GM12891 (cell line): Measurements from ENCODE around the gene SHLD2.

Experiments used
- PAX5 ChIP-seq: IDR thresholded peaks from 2 replicates; pipeline ENCODE4 v1.6.1; 2011; ENCODE audit warnings: low read length, moderate library complexity, mild to moderate bottlenecking; ENCODE audit not compliant: insufficient read depth, severe bottlenecking
- POLR2A ChIP-seq: IDR thresholded peaks from 2 replicates; pipeline ENCODE4 v1.6.1; 2011; ENCODE audit warnings: low read depth, low read length, control low read depth
- POLR2AphosphoS5 ChIP-seq: IDR thresholded peaks from 2 replicates; pipeline ENCODE4 v1.6.1; 2011; ENCODE audit warnings: low read depth, low read length, control low read depth
- POU2F2 ChIP-seq: IDR thresholded peaks from 2 replicates; pipeline ENCODE4 v1.6.1; 2011; ENCODE audit warnings: low read depth, mild to moderate bottlenecking, control low read depth, low read length, moderate library complexity
- SPI1 ChIP-seq: IDR thresholded peaks from 2 replicates; pipeline ENCODE4 v1.6.1; 2011; ENCODE audit warnings: low read depth, low read length, control low read depth
- TAF1 ChIP-seq: IDR thresholded peaks from 2 replicates; pipeline ENCODE4 v1.6.1; 2011; ENCODE audit warnings: low read depth, low read length, control low read depth

- TF ChIP-seq POLR2A (no peak), POLR2AphosphoS5 (no peak), PAX5 (no peak), TAF1 (no peak), POU2F2 (no peak), SPI1 (no peak)
Observed at GRCh38 chr10:87066865-87067264, 28.1 kb upstream of the SHLD2 start.
